HG03039 (cell line): Measurements from ENCODE around the gene OLAH.
A peak's percentile ranks its signal among the peaks of the same experiment; 100 is the strongest.

Source experiments
- ATAC-seq: cut with Tn5 transposase; IDR thresholded peaks from one replicate; pipeline ENCODE4 v1.9.1; 2021; ENCODE audit warnings: mild to moderate bottlenecking, moderate library complexity; ENCODE audit not compliant: unreplicated experiment

OLAH gene

GRCh38 chr10:15122477-15123030 is 78.8 kb downstream of the OLAH start:
- ATAC-seq = peak; percentile 80
